LoVo (cell line): ENCODE measurements around the gene DCBLD1.

ENCODE experiments used
- DNase-seq: peaks from one replicate; pipeline ENCODE4 v3.0.0-alpha.2; 2016; ENCODE audit warnings: low spot score

The DCBLD1 gene

GRCh38 chr6:117472667-117473066 lies 9.8 kb upstream of the DCBLD1 start:
- DNase-seq: no peak

- DNase-seq: no peak
These were observed 9.1 kb upstream of the DCBLD1 start for GRCh38 chr6:117473401-117473800.

GRCh38 chr6:117477988-117478852 lies 4.3 kb upstream of the DCBLD1 start:
- DNase-seq: peak; percentile 40

- DNase-seq: no peak
These were observed 3.6 kb upstream of the DCBLD1 start for GRCh38 chr6:117478853-117479231.

- DNase-seq: no peak
These were observed 1.8 kb upstream of the DCBLD1 start for GRCh38 chr6:117480651-117481050.

- no peak for DNase-seq
These were observed 1.1 kb upstream of the DCBLD1 start for GRCh38 chr6:117481278-117481925.

- DNase-seq: no peak
These were observed 591 bp upstream of the DCBLD1 start for GRCh38 chr6:117481926-117482239.

- DNase-seq: peak; percentile 51
These were observed 650 bp downstream of the DCBLD1 start for GRCh38 chr6:117483004-117483644.

- peak; percentile 24 for DNase-seq
These were observed 1.2 kb downstream of the DCBLD1 start for GRCh38 chr6:117483645-117484016.

- no peak for DNase-seq
These were observed 1.7 kb downstream of the DCBLD1 start for GRCh38 chr6:117484052-117484646.

- no peak for DNase-seq
These were observed 3.0 kb downstream of the DCBLD1 start for GRCh38 chr6:117485433-117485832.

GRCh38 chr6:117487821-117488220 lies 5.3 kb downstream of the DCBLD1 start:
- DNase-seq: no peak

GRCh38 chr6:117489003-117489402 lies 6.5 kb downstream of the DCBLD1 start:
- no peak for DNase-seq

GRCh38 chr6:117491916-117492315 lies 9.4 kb downstream of the DCBLD1 start:
- DNase-seq: no peak

GRCh38 chr6:117493470-117493869 lies 11.0 kb downstream of the DCBLD1 start:
- no peak for DNase-seq

GRCh38 chr6:117494283-117494682 lies 11.8 kb downstream of the DCBLD1 start:
- no peak for DNase-seq

- DNase-seq: peak; percentile 16
These were observed 12.3 kb downstream of the DCBLD1 start for GRCh38 chr6:117494694-117495318.

GRCh38 chr6:117495425-117495824 lies 13.0 kb downstream of the DCBLD1 start:
- no peak for DNase-seq

GRCh38 chr6:117495869-117496268 lies 13.4 kb downstream of the DCBLD1 start:
- no peak for DNase-seq

- DNase-seq: no peak
These were observed 14.0 kb downstream of the DCBLD1 start for GRCh38 chr6:117496383-117496990.

- DNase-seq: no peak
These were observed 14.8 kb downstream of the DCBLD1 start for GRCh38 chr6:117497237-117497636.

- peak; percentile 22 for DNase-seq
These were observed 15.7 kb downstream of the DCBLD1 start for GRCh38 chr6:117498159-117498558.
